Mononuclear cell (primary cell): Measurements from ENCODE around the gene PRR20D. TPM values are rescaled to one million over a fixed set of nuclear protein-coding genes. Genes with fewer than 3 reads are reported as not detected.
"Not testable (repeated sequence)": the region's sequence is repeated elsewhere in the genome, so short reads cannot be mapped to it uniquely, and the experiment has no call there.

Experiments
- H3K27me3 ChIP-seq: 2 replicates; pipeline ENCODE4 v1.6.0; 2011; ENCODE audit warnings: low read length, control low read depth; ENCODE audit not compliant: insufficient read depth
- H3K4me1 ChIP-seq: 2 replicates; pipeline ENCODE4 v1.5.1; 2011; ENCODE audit warnings: mild to moderate bottlenecking, low read length, control low read depth; ENCODE audit not compliant: insufficient read depth
- H3K4me3 ChIP-seq: 2 replicates; pipeline ENCODE4 v1.5.1; 2011; ENCODE audit warnings: mild to moderate bottlenecking, low read length, moderate library complexity
- H3K9me3 ChIP-seq: 2 replicates; pipeline ENCODE4 v1.5.1; 2011; ENCODE audit warnings: low read depth, mild to moderate bottlenecking, control low read depth, low read length
- total RNA-seq: library from RNA; depleted of rRNA; stranded (reverse); fragments of >200 nt; gene quantifications from one replicate; pipeline ENCODE4 v1.2.3, GENCODE V29; 2012

PRR20D gene
- total RNA-seq: not detected

DNA sequence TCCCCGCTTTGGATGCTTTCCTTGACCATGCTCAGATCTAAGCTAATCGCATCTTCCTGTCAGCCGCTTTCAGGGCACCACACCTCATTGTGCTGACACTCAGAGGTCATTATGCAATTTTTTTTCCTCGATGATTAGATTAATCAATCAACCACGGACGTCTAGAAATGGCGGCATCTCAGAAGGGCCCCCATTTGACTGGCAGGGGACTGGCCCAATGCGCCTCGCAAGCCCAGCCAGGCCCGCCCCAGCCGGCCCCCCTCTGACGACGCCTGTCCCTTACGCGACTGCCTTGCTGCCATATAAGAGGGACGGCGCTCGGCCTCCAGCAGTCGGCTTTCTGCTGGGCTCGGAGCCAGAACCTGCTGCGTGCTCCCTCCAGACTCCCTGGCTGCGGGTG, at the start of gene PRR20D:
PRR20D (plus strand) TSS at position 301 of the 400 bp plus-strand sequence. CDS start 387 bp downstream, outside the sequence.
- not testable (repeated sequence) for H3K9me3 ChIP-seq, H3K4me3 ChIP-seq, H3K4me1 ChIP-seq, H3K27me3 ChIP-seq

DNA sequence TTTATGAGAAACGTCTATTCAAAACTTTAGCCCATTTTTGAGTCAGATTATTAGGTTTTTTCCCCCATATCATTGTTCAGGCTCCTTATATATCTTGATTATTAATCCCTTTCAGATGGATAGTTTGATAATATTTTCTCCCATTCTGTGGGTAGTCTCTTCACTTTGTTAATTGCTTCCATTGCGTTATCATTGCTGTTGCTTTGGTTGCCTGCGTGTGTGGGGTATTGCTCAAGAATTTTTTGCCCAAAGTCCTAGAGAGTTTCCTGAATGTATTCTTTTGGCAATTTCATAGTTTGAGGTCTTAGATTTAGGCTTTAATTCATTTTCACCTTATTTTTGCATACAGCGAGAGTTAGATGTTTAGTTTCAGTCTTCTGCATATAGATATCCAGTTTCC, 45.5 kb upstream of the PRR20D start:
- Histone ChIP-seq H3K4me3 (no peak overlapping the region), H3K4me1 (no peaks in the 10 kb centered on the region), H3K27me3 (no peaks in the 10 kb centered on the region), H3K9me3 (no peaks in the 10 kb centered on the region)

DNA sequence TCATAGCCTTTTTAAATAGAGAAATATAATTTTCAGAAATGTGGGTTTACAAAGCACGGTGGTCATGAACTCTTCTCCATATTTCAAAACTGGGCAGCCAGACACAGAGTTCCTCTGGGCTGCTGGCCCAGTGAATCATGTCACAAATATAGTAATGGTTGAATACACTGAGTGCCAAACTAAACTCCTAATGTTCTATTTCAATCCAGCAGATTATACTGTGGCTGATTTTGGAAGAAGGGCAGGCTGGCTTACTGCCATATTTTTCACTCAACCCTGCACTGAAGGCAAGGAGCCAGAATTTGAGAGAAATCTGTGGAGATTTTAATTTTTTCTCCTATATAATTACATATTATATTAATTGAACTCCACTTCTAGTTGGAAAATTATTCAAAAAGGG, 36.8 kb upstream of the PRR20D start:
- Histone ChIP-seq H3K27me3 (no peaks in the 10 kb centered on the region), H3K9me3 (no peaks in the 10 kb centered on the region), H3K4me3 (no peak overlapping the region), H3K4me1 (no peaks in the 10 kb centered on the region)

DNA sequence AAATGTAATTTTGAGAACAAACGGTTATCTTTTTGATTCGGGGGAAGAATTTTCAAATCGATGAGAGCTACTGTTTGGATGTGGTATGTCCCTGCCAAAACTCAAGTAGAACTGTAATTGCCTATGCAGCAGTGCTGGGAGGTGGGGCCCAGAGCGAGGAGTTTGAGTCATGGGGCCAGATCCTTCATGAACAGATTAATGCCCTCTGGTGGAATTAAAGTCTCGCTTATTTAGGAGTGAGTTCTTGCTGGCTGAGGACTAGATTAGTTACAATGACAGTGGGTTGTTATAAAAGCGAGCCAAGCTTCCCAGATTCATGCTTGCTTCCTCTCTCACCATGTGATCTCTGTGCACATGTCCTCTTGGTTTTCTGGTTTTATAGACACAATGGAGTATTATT, 31.5 kb upstream of the PRR20D start:
- Histone ChIP-seq H3K4me1 (no peaks in the 10 kb centered on the region), H3K4me3 (no peak overlapping the region), H3K9me3 (peaks cover 8% of the 10 kb centered on the region), H3K27me3 (no peaks in the 10 kb centered on the region)

DNA sequence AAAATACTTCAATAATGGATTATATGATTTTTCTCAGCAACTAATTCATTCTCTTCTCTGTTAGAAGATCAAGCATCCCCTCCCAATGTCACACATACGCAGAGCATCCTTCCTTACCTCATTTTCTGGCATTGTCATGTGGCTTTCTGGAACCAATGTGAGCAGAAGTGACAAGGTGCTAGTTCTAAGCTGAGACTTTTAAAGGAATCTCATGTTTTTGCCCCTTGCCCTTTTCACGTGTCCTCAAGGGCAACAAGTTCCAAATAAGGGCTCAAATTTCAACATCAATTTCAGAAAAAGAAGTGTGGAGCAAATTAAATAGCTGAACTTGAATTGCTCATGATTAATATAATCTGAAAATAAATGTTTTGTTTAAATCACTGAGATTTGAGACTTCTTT, 24.3 kb upstream of the PRR20D start:
- H3K9me3 ChIP-seq: peaks cover 13% of the 10 kb centered on the region
- H3K4me1 ChIP-seq: no peaks in the 10 kb centered on the region
- no peaks in the 10 kb centered on the region for H3K27me3 ChIP-seq
- H3K4me3 ChIP-seq: no peak overlapping the region

DNA sequence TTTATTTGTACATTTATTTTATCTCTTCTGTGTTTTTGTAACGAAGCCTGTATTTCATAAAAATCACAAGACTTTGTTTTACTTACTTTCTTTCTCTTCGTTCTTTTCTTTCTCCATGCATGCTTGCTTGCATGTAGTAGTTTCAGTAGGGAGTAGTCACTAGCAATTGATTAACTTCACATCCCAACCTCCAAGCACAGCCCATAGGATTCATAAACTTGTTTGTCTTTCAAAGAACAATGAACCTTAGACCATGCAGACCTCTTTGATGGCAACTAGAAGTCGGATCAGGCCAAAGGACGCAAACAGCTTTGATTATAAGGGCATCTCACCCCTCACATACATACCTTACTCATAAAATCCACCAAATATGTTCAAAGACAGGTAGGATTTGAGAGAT, 22.8 kb upstream of the PRR20D start:
- peaks cover 7% of the 10 kb centered on the region for H3K9me3 ChIP-seq
- no peaks in the 10 kb centered on the region for H3K4me1 ChIP-seq
- no peaks in the 10 kb centered on the region for H3K27me3 ChIP-seq
- no peak overlapping the region for H3K4me3 ChIP-seq

DNA sequence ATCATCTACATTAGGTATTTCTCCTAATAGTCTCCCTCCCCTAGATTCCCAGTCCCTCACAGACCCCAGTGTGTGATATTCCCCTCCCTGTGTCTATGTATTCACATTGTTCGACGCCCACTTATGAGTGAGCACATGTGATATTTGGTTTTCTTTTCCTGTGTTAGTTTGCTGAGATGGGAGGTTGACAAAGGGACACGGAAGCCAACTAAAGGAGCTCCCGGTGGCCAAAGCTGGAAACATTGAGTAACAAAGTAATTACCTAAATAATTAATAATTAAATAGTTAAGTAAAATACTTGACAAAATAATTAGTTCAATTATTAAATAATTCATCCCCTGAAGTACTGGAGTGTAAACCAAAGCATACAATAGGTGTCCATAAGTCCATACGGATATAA, 21.4 kb upstream of the PRR20D start:
- Histone ChIP-seq H3K4me3 (no peak overlapping the region), H3K9me3 (peaks cover 7% of the 10 kb centered on the region), H3K4me1 (no peaks in the 10 kb centered on the region), H3K27me3 (no peaks in the 10 kb centered on the region)

DNA sequence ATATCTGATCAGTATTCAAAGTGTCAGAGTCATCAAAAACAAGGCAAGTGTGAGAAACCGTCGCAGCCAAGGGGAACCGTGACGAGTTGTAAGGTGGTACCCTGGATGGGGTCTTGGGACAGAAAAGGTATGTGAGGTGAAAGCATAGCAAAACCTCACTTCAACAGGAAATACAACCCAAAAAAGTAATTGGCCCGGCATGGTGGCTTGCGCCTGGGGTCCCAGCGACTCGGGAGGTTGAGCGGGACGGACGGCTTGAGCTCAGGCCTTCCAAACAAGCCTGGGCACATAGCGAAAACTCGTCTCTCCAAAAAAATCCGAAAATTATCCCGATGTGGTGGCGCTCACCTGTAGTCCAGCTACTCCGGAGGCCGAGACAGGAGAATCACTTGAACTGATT, 20.7 kb upstream of the PRR20D start:
- not testable (repeated sequence) for H3K4me1 ChIP-seq, H3K9me3 ChIP-seq, H3K27me3 ChIP-seq, H3K4me3 ChIP-seq

DNA sequence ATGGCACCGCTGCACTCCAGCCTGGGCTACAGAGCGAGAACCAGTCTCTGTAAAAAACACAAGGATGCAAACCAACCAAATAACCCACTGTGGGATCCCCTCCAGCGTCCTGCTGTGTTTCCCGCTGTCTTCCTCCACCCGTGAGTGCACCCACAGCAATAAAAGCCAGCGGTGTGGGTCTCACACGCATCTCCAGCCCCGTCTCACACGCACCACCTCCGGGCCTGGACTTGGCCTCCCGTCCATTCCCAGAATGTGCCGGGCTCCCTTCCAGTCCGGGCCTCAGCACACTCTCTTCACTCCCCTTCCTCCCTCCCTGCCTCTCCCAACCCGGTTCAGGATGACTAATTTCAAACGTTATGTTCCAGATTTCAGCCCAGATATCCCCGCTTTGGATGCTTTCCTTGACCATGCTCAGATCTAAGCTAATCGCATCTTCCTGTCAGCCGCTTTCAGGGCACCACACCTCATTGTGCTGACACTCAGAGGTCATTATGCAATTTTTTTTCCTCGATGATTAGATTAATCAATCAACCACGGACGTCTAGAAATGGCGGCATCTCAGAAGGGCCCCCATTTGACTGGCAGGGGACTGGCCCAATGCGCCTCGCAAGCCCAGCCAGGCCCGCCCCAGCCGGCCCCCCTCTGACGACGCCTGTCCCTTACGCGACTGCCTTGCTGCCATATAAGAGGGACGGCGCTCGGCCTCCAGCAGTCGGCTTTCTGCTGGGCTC, 20.0 kb upstream of the PRR20D start, which contains the start of gene PRR20A:
PRR20A (plus strand) TSS at position 684 of the 734 bp plus-strand sequence. CDS start 387 bp downstream, outside the sequence.
- not testable (repeated sequence) for H3K4me1 ChIP-seq, H3K4me3 ChIP-seq

DNA sequence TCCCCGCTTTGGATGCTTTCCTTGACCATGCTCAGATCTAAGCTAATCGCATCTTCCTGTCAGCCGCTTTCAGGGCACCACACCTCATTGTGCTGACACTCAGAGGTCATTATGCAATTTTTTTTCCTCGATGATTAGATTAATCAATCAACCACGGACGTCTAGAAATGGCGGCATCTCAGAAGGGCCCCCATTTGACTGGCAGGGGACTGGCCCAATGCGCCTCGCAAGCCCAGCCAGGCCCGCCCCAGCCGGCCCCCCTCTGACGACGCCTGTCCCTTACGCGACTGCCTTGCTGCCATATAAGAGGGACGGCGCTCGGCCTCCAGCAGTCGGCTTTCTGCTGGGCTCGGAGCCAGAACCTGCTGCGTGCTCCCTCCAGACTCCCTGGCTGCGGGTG, 13.2 kb upstream of the PRR20D start, which contains the start of gene PRR20B:
PRR20B (plus strand) TSS at position 301 of the 400 bp plus-strand sequence. CDS start 387 bp downstream, outside the sequence.
- not testable (repeated sequence) for H3K4me3 ChIP-seq, H3K9me3 ChIP-seq, H3K4me1 ChIP-seq, H3K27me3 ChIP-seq

More for the DNA sequence above, 20.0 kb upstream of the PRR20D start, which contains the start of gene PRR20A:
- not testable (repeated sequence) for H3K9me3 ChIP-seq, H3K27me3 ChIP-seq

DNA sequence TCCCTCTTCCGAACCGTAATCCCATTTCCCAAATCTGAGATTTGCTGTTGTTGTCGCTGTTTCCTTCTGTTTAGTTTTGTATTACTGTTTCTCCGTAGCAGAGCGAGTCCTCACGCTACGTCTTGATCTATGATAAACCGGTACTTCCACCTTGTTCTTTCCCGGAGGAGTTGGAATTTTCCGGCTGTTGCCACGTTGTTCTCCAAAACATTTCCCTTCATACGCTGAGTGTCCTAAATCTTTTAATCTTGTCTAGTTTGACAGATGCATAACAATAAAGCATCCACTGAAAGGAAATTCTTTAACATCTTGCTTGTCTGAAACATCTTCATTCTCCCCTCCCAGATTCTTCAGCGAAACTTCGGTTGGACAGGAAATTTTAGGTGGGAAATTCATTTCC, 12.3 kb upstream of the PRR20D start:
- H3K9me3 ChIP-seq, H3K4me3 ChIP-seq, H3K27me3 ChIP-seq, H3K4me1 ChIP-seq: not testable (repeated sequence)

DNA sequence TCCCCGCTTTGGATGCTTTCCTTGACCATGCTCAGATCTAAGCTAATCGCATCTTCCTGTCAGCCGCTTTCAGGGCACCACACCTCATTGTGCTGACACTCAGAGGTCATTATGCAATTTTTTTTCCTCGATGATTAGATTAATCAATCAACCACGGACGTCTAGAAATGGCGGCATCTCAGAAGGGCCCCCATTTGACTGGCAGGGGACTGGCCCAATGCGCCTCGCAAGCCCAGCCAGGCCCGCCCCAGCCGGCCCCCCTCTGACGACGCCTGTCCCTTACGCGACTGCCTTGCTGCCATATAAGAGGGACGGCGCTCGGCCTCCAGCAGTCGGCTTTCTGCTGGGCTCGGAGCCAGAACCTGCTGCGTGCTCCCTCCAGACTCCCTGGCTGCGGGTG, 6.7 kb upstream of the PRR20D start, which contains the start of gene PRR20C:
PRR20C (plus strand) TSS at position 301 of the 400 bp plus-strand sequence. CDS start 387 bp downstream, outside the sequence.
- not testable (repeated sequence) for H3K4me1 ChIP-seq, H3K4me3 ChIP-seq, H3K27me3 ChIP-seq, H3K9me3 ChIP-seq

DNA sequence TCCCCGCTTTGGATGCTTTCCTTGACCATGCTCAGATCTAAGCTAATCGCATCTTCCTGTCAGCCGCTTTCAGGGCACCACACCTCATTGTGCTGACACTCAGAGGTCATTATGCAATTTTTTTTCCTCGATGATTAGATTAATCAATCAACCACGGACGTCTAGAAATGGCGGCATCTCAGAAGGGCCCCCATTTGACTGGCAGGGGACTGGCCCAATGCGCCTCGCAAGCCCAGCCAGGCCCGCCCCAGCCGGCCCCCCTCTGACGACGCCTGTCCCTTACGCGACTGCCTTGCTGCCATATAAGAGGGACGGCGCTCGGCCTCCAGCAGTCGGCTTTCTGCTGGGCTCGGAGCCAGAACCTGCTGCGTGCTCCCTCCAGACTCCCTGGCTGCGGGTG, 6.5 kb downstream of the PRR20D start, which contains the start of gene PRR20E:
PRR20E (plus strand) TSS at position 301 of the 400 bp plus-strand sequence. CDS start 387 bp downstream, outside the sequence.
- not testable (repeated sequence) for H3K4me1 ChIP-seq, H3K27me3 ChIP-seq, H3K4me3 ChIP-seq, H3K9me3 ChIP-seq

DNA sequence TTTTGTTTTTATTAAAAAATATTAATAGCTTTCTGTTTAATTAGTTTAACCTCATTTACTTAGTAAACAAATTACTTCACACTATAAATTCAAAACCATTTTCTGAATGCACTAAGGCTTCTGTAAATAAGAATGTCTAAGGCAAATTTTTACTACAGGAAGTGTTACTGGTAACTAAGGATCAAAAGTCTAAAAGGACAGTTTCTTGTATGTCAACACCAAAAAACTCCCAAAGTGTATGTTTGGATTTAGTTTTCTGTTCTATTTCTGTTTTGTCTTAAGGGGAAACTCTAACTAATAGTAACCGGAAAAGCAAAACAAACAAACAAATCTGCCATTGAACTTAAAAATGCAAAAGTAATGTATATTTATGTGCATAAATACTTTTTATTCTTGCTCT, 31.2 kb downstream of the PRR20D start:
- Histone ChIP-seq H3K4me3 (no peak overlapping the region), H3K27me3 (no peaks in the 10 kb centered on the region), H3K4me1 (no peaks in the 10 kb centered on the region), H3K9me3 (no peaks in the 10 kb centered on the region)

DNA sequence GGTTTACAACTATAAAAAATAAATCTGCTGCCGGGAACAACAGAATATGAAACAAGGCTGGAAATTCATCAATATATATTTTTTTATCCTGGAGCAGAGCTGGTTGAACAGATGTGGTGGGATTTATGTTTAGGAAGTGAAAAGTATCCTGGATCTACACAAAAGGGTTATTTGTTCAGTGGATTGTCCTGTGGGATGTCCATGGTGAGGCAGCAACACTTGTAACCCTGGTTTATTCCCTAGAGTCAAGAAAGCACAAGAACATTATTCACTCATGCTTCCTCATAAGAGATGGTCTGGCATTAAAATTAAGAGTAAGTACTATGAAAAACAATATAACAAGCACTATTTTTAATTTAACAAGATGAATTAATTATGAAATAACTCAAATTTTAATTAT, 52.6 kb downstream of the PRR20D start:
- no peak overlapping the region for H3K4me3 ChIP-seq
- H3K9me3 ChIP-seq: no peaks in the 10 kb centered on the region
- no peaks in the 10 kb centered on the region for H3K4me1 ChIP-seq
- H3K27me3 ChIP-seq: no peaks in the 10 kb centered on the region
